H9 (cell line): ENCODE measurements around the gene LENG9. TPM values are rescaled to one million over a fixed set of nuclear protein-coding genes. Genes with fewer than 3 reads are reported as not detected.

Experiments used
- DNase-seq: peaks from one replicate; pipeline ENCODE4 v3.0.0-alpha.2; 2017
- H2AFZ ChIP-seq: one replicate; pipeline ENCODE4 v1.6.1; 2013; ENCODE audit warnings: mild to moderate bottlenecking, low read length, control low read depth, moderate library complexity
- H2AK5ac ChIP-seq: 2 replicates; pipeline ENCODE4 v1.6.1; 2013; ENCODE audit warnings: low read length, control low read depth, mixed read lengths; ENCODE audit not compliant: insufficient read length
- H2BK120ac ChIP-seq: one replicate; pipeline ENCODE4 v1.6.1; 2013; ENCODE audit warnings: low read depth, mild to moderate bottlenecking, low read length, control low read depth, inconsistent platforms; ENCODE audit not compliant: poor library complexity, severe bottlenecking
- H2BK12ac ChIP-seq: 2 replicates; pipeline ENCODE4 v1.6.1; 2013; ENCODE audit warnings: low read length, control low read depth, mixed read lengths, low read depth; ENCODE audit not compliant: insufficient read length
- H2BK15ac ChIP-seq: 2 replicates; pipeline ENCODE4 v1.6.1; 2013; ENCODE audit warnings: low read depth, low read length, control low read depth
- H2BK20ac ChIP-seq: one replicate; pipeline ENCODE4 v1.6.1; 2013; ENCODE audit warnings: low read depth, mild to moderate bottlenecking, low read length, control low read depth, inconsistent platforms; ENCODE audit not compliant: poor library complexity, severe bottlenecking
- H2BK5ac ChIP-seq: 2 replicates; pipeline ENCODE4 v1.6.1; 2013; ENCODE audit warnings: low read length, control low read depth, mixed read lengths; ENCODE audit not compliant: insufficient read length
- H3K14ac ChIP-seq: 2 replicates; pipeline ENCODE4 v1.6.1; 2013; ENCODE audit warnings: low read length, control low read depth; ENCODE audit not compliant: insufficient read depth
- H3K18ac ChIP-seq: 2 replicates; pipeline ENCODE4 v1.6.1; 2013; ENCODE audit warnings: low read depth, mild to moderate bottlenecking, mixed read lengths, low read length, control low read depth; ENCODE audit not compliant: insufficient read length
- H3K23ac ChIP-seq: 2 replicates; pipeline ENCODE4 v1.6.1; 2013; ENCODE audit warnings: low read length, control low read depth, mixed read lengths, low read depth; ENCODE audit not compliant: insufficient read length
- H3K23me2 ChIP-seq: 2 replicates; pipeline ENCODE4 v1.6.1; 2013; ENCODE audit warnings: low read depth, mild to moderate bottlenecking, mixed read lengths, low read length, control low read depth; ENCODE audit not compliant: insufficient read length, poor library complexity, severe bottlenecking
- H3K27ac ChIP-seq: 2 replicates; pipeline ENCODE4 v1.5.1; 2013; ENCODE audit warnings: low read length, control low read depth, mixed read lengths, low read depth; ENCODE audit not compliant: insufficient read length
- H3K27me3 ChIP-seq: 2 replicates; pipeline ENCODE4 v1.6.1; 2013; ENCODE audit warnings: low read length, control low read depth, inconsistent platforms; ENCODE audit not compliant: insufficient read depth
- H3K4ac ChIP-seq: 2 replicates; pipeline ENCODE4 v1.6.1; 2013; ENCODE audit warnings: low read depth, mild to moderate bottlenecking, control low read depth, inconsistent platforms, low read length, moderate library complexity
- H3K4me1 ChIP-seq: 2 replicates; pipeline ENCODE4 v1.6.1; 2013; ENCODE audit warnings: low read length, control low read depth, inconsistent platforms; ENCODE audit not compliant: insufficient read depth
- H3K4me2 ChIP-seq: 2 replicates; pipeline ENCODE4 v1.6.1; 2013; ENCODE audit warnings: low read length, control low read depth, mixed read lengths; ENCODE audit not compliant: insufficient read length, insufficient read depth
- H3K56ac ChIP-seq: 2 replicates; pipeline ENCODE4 v1.6.1; 2013; ENCODE audit warnings: low read depth, mild to moderate bottlenecking, mixed read lengths, low read length, control low read depth; ENCODE audit not compliant: insufficient read length
- H3K79me1 ChIP-seq: 2 replicates; pipeline ENCODE4 v1.6.1; 2013; ENCODE audit warnings: low read depth, mild to moderate bottlenecking, moderate library complexity, low read length, control low read depth, inconsistent platforms; ENCODE audit not compliant: insufficient read depth, poor library complexity, severe bottlenecking
- H3K79me2 ChIP-seq: 2 replicates; pipeline ENCODE4 v1.6.1; 2013; ENCODE audit warnings: low read length, control low read depth, inconsistent platforms; ENCODE audit not compliant: insufficient read depth
- H3K9ac ChIP-seq: 2 replicates; pipeline ENCODE4 v1.6.1; 2013; ENCODE audit warnings: low read length, control low read depth, mixed read lengths; ENCODE audit not compliant: insufficient read length; ENCODE audit errors: extremely low read depth
- H3K9me3 ChIP-seq: one replicate; pipeline ENCODE4 v1.6.1; 2013; ENCODE audit warnings: low read depth, low read length, inconsistent platforms; ENCODE audit not compliant: control insufficient read depth
- H3T11ph ChIP-seq: one replicate; pipeline ENCODE4 v1.6.1; 2013; ENCODE audit warnings: mild to moderate bottlenecking, low read length, control low read depth, inconsistent platforms
- H4K20me1 ChIP-seq: one replicate; pipeline ENCODE4 v1.6.1; 2013; ENCODE audit not compliant: control insufficient read depth, insufficient read length, insufficient read depth
- H4K5ac ChIP-seq: 2 replicates; pipeline ENCODE4 v1.6.1; 2013; ENCODE audit warnings: low read depth, mild to moderate bottlenecking, mixed read lengths, low read length, control low read depth; ENCODE audit not compliant: insufficient read length
- H4K8ac ChIP-seq: replicated peaks from 2 replicates; pipeline ENCODE4 v1.6.1; 2013; ENCODE audit warnings: low read length, control low read depth, mixed read lengths, low read depth; ENCODE audit not compliant: insufficient read length
- H4K91ac ChIP-seq: 2 replicates; pipeline ENCODE4 v1.6.1; 2013; ENCODE audit warnings: low read depth, mild to moderate bottlenecking, moderate library complexity, mixed read lengths, low read length, control low read depth; ENCODE audit not compliant: insufficient read length
- H3K27ac Mint-ChIP-seq, 3 experiments: 2 replicates in 2 of 3; 3 replicates in 1 of 3; pipeline ENCODE4 v1.8.0; 2020 to 2021; ENCODE audit warnings: mixed read lengths in 3 of 3, mild to moderate bottlenecking in 1 of 3, moderate library complexity in 1 of 3
- H3K27me3 Mint-ChIP-seq: 2 replicates; pipeline ENCODE4 v1.8.0; 2021; ENCODE audit warnings: low read depth, mild to moderate bottlenecking, moderate library complexity, mixed read lengths
- H3K36me3 Mint-ChIP-seq, 3 experiments: 2 replicates in 2 of 3; 3 replicates in 1 of 3; pipeline ENCODE4 v1.8.0; 2020 to 2021; ENCODE audit warnings: low read depth in 3 of 3, mixed read lengths in 3 of 3; ENCODE audit not compliant: insufficient read depth in 1 of 3
- H3K4me1 Mint-ChIP-seq, 2 experiments: 2 replicates each; pipeline ENCODE4 v1.8.0; 2020; ENCODE audit warnings: mixed read lengths in 2 of 2
- H3K4me3 Mint-ChIP-seq, 2 experiments: 2 replicates in 1 of 2; 3 replicates in 1 of 2; pipeline ENCODE4 v1.8.0; 2020 to 2021; ENCODE audit warnings: mild to moderate bottlenecking in 2 of 2, mixed read lengths in 2 of 2, moderate library complexity in 1 of 2
- H3K9me3 Mint-ChIP-seq, 2 experiments: 2 replicates in 1 of 2; 3 replicates in 1 of 2; pipeline ENCODE4 v1.8.0; 2020; ENCODE audit warnings: mild to moderate bottlenecking in 2 of 2, mixed read lengths in 2 of 2, moderate library complexity in 1 of 2
- CTCF ChIP-seq: fragments of 200-600 bp; sonication (generic); conservative IDR thresholded peaks from 3 replicates; pipeline ENCODE4 v1.8.0; 2021; ENCODE audit warnings: antibody characterized with exemption, mild to moderate bottlenecking
- WGBS: extraction: QIAGEN DNeasy Blood & Tissue Kit; methylation state at CpG from one replicate; pipeline ENCODE4 v1.1.7; 2013; ENCODE audit warnings: missing lambda C conversion rate, low lambda C conversion rate, mixed read lengths; ENCODE audit not compliant: insufficient read length; ENCODE audit errors: extremely low coverage; 5-methylcytosine and 5-hydroxymethylcytosine counted together
- total RNA-seq: library from RNA; stranded (reverse); gene quantifications from 2 replicates; pipeline ENCODE4 v1.2.1, GENCODE V29; 2021

Gene LENG9
- total RNA-seq, 1 experiment from 2014 or later = 3.8 TPM

GRCh38 chr19:54431255-54431838 lies 32.2 kb downstream of the LENG9 start:
- H3K9me3 ChIP-seq = no peaks in the 10 kb centered on the region
- H3K79me2 ChIP-seq = no peaks in the 10 kb centered on the region
- no peak overlapping the region for H2BK12ac ChIP-seq
- H3K14ac ChIP-seq = no peak overlapping the region
- no peaks in the 10 kb centered on the region for H4K20me1 ChIP-seq
- no peak overlapping the region for H4K91ac ChIP-seq
- H2AFZ ChIP-seq = no peak overlapping the region
- peak overlapping the region; percentile 41 for H3K4me2 ChIP-seq
- no peak overlapping the region for H2BK20ac ChIP-seq
- TF ChIP-seq CTCF = no peak
- peaks cover 3% of the 10 kb centered on the region; the same call in 1 of the 2 replicates for H3K4me1 ChIP-seq
- no peak overlapping the region for H3K27ac ChIP-seq
- no CpG with 5 or more reads among the region's 11 CpGs for WGBS
- H3K4ac ChIP-seq = no peak overlapping the region
- no peaks in the 10 kb centered on the region; the same call in 1 of the 2 replicates for H3K27me3 ChIP-seq
- no peak overlapping the region for H3K9ac ChIP-seq
- no peak overlapping the region; a peak in 1 of 7 replicates for H3K27ac Mint-ChIP-seq
- peak overlapping the region in 1 of 2 experiments; percentile 74; a peak in 3 of 5 replicates for H3K4me3 Mint-ChIP-seq
- no peak overlapping the region for H3T11ph ChIP-seq
- peaks cover 30 to 44% of the 10 kb centered on the region in 2 experiments for H3K4me1 Mint-ChIP-seq
- H2BK120ac ChIP-seq = no peak overlapping the region
- H3K56ac ChIP-seq = no peak overlapping the region
- H4K5ac ChIP-seq = no peak overlapping the region
- H3K36me3 Mint-ChIP-seq = peaks cover 4 to 23% (median 22%) of the 10 kb centered on the region in 3 experiments; a peak in 6 of 7 replicates
- no peak overlapping the region for H4K8ac ChIP-seq
- H3K23me2 ChIP-seq = peaks cover 3% of the 10 kb centered on the region
- H3K18ac ChIP-seq = no peak overlapping the region
- H2BK5ac ChIP-seq = no peak overlapping the region
- no peak overlapping the region for H2BK15ac ChIP-seq
- DNase-seq = no peak
- no peaks in the 10 kb centered on the region for H3K79me1 ChIP-seq
- no peak overlapping the region for H3K23ac ChIP-seq
- peaks cover 0 to 3% of the 10 kb centered on the region in 2 experiments; a peak in 1 of 5 replicates for H3K9me3 Mint-ChIP-seq
- H2AK5ac ChIP-seq = no peak overlapping the region
- peaks cover 62% of the 10 kb centered on the region for H3K27me3 Mint-ChIP-seq
